Loucy (cell line): ENCODE measurements around the gene MISP.
"Not testable (repeated sequence)": the region's sequence is repeated elsewhere in the genome, so short reads cannot be mapped to it uniquely, and the experiment has no call there.

ENCODE experiments used
- H2AFZ ChIP-seq: fragments of 200-600 bp; sonication (generic); 2 replicates; pipeline ENCODE4 v1.6.0; 2016; ENCODE audit warnings: antibody characterized with exemption, mild to moderate bottlenecking, low read length, moderate library complexity
- H3F3A ChIP-seq: fragments of 200-600 bp; 2 replicates; pipeline ENCODE4 v1.6.0; 2016; ENCODE audit warnings: antibody characterized with exemption, low read depth, mild to moderate bottlenecking
- H3K27me3 ChIP-seq: fragments of 200-600 bp; sonication (generic); 2 replicates; pipeline ENCODE4 v1.6.1; 2014; ENCODE audit warnings: low read length, mild to moderate bottlenecking; ENCODE audit not compliant: insufficient read depth, poor library complexity, severe bottlenecking
- H3K36me3 ChIP-seq: fragments of 200-600 bp; sonication (generic); 2 replicates; pipeline ENCODE4 v1.6.1; 2016; ENCODE audit warnings: low read length; ENCODE audit not compliant: insufficient read depth
- H3K4me1 ChIP-seq: fragments of 200-600 bp; sonication (generic); 2 replicates; pipeline ENCODE4 v1.5.1; 2014; ENCODE audit warnings: low read length, mild to moderate bottlenecking; ENCODE audit not compliant: insufficient read depth, poor library complexity, severe bottlenecking
- H3K4me2 ChIP-seq: fragments of 200-600 bp; sonication (generic); 2 replicates; pipeline ENCODE4 v1.6.0; 2014; ENCODE audit warnings: antibody characterized with exemption, low read length, low read depth, mild to moderate bottlenecking; ENCODE audit not compliant: poor library complexity, severe bottlenecking
- H3K4me3 ChIP-seq: fragments of 200-600 bp; sonication (generic); 2 replicates; pipeline ENCODE4 v1.5.1; 2014; ENCODE audit warnings: low read length, mild to moderate bottlenecking, mixed read lengths; ENCODE audit not compliant: poor library complexity, severe bottlenecking
- H3K79me2 ChIP-seq: fragments of 200-600 bp; sonication (generic); 2 replicates; pipeline ENCODE4 v1.6.1; 2014; ENCODE audit warnings: low read length; ENCODE audit not compliant: insufficient read depth
- H3K9ac ChIP-seq: fragments of 200-600 bp; sonication (generic); 2 replicates; pipeline ENCODE4 v1.6.0; 2014; ENCODE audit warnings: mild to moderate bottlenecking, low read depth, low read length, moderate library complexity; ENCODE audit not compliant: poor library complexity, severe bottlenecking
- H3K9me2 ChIP-seq: fragments of 200-600 bp; sonication (generic); replicated peaks from 2 replicates; pipeline ENCODE4 v1.6.1; 2016; ENCODE audit warnings: low read depth, low read length, mixed read lengths
- H3K9me3 ChIP-seq: fragments of 200-600 bp; sonication (generic); 2 replicates; pipeline ENCODE4 v1.6.1; 2014; ENCODE audit warnings: mild to moderate bottlenecking, antibody characterized with exemption, low read length, low read depth; ENCODE audit not compliant: insufficient read depth
- H4K20me1 ChIP-seq: fragments of 200-600 bp; sonication (generic); 2 replicates; pipeline ENCODE4 v1.6.0; 2014; ENCODE audit warnings: antibody characterized with exemption, low read length, mild to moderate bottlenecking; ENCODE audit not compliant: insufficient read depth, poor library complexity, severe bottlenecking
- EZH2phosphoT487 ChIP-seq: fragments of 200-600 bp; IDR thresholded peaks from 2 replicates; pipeline ENCODE4 v1.6.1; 2018; ENCODE audit warnings: antibody characterized with exemption, mild to moderate bottlenecking, moderate library complexity, borderline replicate concordance
- TF ChIP-seq, protein P1 (sequence below): fragments of 200-600 bp; sonication (generic); conservative IDR thresholded peaks from 2 replicates; pipeline ENCODE4 v1.5.1; 2014; ENCODE audit warnings: mild to moderate bottlenecking, antibody characterized with exemption, low read length

The MISP gene, protein sequence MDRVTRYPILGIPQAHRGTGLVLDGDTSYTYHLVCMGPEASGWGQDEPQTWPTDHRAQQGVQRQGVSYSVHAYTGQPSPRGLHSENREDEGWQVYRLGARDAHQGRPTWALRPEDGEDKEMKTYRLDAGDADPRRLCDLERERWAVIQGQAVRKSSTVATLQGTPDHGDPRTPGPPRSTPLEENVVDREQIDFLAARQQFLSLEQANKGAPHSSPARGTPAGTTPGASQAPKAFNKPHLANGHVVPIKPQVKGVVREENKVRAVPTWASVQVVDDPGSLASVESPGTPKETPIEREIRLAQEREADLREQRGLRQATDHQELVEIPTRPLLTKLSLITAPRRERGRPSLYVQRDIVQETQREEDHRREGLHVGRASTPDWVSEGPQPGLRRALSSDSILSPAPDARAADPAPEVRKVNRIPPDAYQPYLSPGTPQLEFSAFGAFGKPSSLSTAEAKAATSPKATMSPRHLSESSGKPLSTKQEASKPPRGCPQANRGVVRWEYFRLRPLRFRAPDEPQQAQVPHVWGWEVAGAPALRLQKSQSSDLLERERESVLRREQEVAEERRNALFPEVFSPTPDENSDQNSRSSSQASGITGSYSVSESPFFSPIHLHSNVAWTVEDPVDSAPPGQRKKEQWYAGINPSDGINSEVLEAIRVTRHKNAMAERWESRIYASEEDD

DNA sequence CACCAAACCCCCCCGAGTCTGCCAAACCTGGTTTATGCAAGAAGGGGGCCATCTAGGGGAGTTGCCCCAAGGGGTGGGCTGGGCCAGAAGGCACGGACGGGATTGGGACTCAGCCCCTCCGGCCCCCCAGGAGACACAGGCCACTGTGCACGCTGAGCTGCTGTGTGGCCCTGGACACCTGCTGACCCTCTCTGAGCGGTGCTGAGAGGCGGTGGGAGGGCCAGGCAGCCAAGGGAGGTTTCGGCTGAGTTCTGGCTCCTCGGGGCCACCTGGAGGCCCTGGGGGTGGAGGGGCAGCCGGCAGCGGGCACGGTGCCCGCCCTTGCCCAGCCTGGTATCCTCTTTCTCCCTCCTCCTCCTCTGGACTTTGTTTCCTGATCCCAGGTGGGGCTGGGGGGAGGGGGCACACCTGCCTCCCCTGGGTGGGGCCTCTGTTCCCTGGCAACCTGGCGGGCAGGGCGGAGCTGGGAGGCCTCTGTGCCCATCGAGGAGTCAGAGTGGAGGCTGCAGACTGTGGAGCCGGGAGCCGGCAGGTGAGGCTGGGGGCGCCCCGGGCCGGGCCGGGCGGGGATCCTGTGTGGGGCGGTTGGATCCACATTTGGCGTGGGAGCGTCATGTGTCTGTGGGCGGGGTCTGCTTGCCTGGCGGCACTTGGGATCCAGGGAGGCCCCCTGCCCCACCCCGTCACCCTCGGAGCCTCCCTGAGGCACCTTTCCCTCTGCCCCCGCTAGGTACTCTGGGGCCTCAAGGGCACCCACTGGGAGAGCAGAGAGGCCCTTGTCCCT lies at the start of gene MISP:
Gene MISP (plus strand): TSS at position 473 of the 784 bp plus-strand sequence. CDS start 5,835 bp downstream, outside the sequence.
- no peaks in the 10 kb centered on the region for H3F3A ChIP-seq
- H3K4me3 ChIP-seq: no peak within 1 kb of the TSS
- no peaks in the 10 kb centered on the region for H3K36me3 ChIP-seq
- no peaks in the 10 kb centered on the region for H4K20me1 ChIP-seq
- H3K9me3 ChIP-seq: no peaks in the 10 kb centered on the region; the same call in 1 of the 2 replicates
- no peak within 1 kb of the TSS for H2AFZ ChIP-seq
- H3K9me2 ChIP-seq: no peaks in the 10 kb centered on the region
- H3K4me2 ChIP-seq: no peak within 1 kb of the TSS
- TF ChIP-seq, protein P1, sequence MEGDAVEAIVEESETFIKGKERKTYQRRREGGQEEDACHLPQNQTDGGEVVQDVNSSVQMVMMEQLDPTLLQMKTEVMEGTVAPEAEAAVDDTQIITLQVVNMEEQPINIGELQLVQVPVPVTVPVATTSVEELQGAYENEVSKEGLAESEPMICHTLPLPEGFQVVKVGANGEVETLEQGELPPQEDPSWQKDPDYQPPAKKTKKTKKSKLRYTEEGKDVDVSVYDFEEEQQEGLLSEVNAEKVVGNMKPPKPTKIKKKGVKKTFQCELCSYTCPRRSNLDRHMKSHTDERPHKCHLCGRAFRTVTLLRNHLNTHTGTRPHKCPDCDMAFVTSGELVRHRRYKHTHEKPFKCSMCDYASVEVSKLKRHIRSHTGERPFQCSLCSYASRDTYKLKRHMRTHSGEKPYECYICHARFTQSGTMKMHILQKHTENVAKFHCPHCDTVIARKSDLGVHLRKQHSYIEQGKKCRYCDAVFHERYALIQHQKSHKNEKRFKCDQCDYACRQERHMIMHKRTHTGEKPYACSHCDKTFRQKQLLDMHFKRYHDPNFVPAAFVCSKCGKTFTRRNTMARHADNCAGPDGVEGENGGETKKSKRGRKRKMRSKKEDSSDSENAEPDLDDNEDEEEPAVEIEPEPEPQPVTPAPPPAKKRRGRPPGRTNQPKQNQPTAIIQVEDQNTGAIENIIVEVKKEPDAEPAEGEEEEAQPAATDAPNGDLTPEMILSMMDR: no peak
- no peak for TF ChIP-seq EZH2phosphoT487
- H3K79me2 ChIP-seq: no peaks in the 10 kb centered on the region
- no peaks in the 10 kb centered on the region for H3K4me1 ChIP-seq
- no peak within 1 kb of the TSS for H3K9ac ChIP-seq
- no peaks in the 10 kb centered on the region for H3K27me3 ChIP-seq

DNA sequence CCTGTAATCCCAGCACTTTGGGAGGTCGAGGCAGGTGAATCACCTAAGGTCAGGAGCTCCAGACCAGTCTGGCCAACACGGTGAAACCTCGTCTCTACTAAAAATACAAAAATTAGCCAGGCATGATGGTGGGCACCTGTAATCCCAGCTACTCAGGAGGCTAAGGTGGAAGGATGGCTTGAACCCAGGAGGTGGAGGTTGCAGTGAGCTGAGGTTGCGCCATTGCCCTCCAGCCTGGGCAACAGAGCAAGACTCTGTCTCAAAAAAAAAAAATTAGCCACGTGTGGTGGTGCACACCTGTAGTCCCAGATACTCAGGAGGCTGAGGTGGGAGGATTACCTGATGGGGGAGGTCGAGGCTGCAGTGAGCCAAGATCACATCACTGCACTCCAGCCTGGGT lies 48.1 kb upstream of the MISP start:
- H3K79me2 ChIP-seq, H3K27me3 ChIP-seq, H3K36me3 ChIP-seq, H3K9me2 ChIP-seq, H3K9ac ChIP-seq, H3K4me2 ChIP-seq, H3F3A ChIP-seq, H3K4me3 ChIP-seq, H3K9me3 ChIP-seq, H2AFZ ChIP-seq, H3K4me1 ChIP-seq, H4K20me1 ChIP-seq: not testable (repeated sequence)

GRCh38 chr19:703329-703650 lies 47.6 kb upstream of the MISP start:
- H3K9me2 ChIP-seq: no peaks in the 10 kb centered on the region
- no peaks in the 10 kb centered on the region for H3K79me2 ChIP-seq
- H4K20me1 ChIP-seq: no peaks in the 10 kb centered on the region
- no peak overlapping the region for H2AFZ ChIP-seq
- H3K9ac ChIP-seq: no peak overlapping the region
- H3F3A ChIP-seq: no peaks in the 10 kb centered on the region
- no peaks in the 10 kb centered on the region for H3K36me3 ChIP-seq
- H3K27me3 ChIP-seq: no peaks in the 10 kb centered on the region
- H3K4me2 ChIP-seq: no peak overlapping the region
- H3K4me1 ChIP-seq: peaks cover under 1% of the 10 kb centered on the region
- no peak overlapping the region for H3K4me3 ChIP-seq
- TF ChIP-seq, protein P1: no peak
- TF ChIP-seq EZH2phosphoT487: no peak
- H3K9me3 ChIP-seq: no peaks in the 10 kb centered on the region
